ENCODE data around the gene ATP6V0A4. TPM values are rescaled to one million over a fixed set of nuclear protein-coding genes. Genes with fewer than 3 reads are reported as not detected.
"Not testable (repeated sequence)": the region's sequence is repeated elsewhere in the genome, so short reads cannot be mapped to it uniquely, and the experiment has no call there.

Gene ATP6V0A4
- total RNA-seq, 4 donors from 2014 or later: 6.0 to 34.1 (median 19.6) TPM

DNA sequence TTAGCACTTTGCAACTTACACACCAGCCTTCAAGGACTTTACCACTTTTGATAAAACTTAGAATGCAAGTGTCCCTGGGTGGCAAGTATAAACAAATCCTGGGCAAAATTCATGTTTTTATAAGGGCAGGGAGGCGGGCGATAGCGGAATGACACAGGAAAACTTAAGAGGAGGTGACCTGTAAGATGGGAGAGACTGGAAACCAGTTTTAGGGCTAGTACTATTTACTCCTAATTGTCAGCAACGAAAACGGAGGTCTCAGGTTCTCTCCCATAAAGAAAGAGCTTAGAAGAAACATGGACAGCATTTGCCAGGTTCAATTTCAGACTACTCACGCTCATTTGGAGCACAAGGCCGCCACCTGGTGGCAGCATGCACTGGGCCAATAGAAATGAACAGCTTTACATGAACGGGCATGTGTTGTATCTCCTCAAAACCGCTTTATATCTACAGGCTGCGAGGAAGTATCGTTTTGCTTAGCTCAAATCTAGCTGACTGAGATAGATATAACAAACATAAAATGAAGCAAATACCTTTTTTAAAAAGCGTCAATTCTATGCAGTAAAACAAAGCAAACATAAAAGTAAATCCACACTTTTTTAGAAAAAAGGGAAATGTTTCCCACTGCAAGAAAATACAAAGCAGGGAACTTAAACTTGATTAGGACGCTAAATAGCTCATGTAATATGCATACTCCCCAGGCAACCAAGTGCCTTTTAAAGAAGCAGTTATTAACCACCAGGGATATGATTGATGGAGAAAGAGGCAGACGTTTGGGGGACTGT, 59.3 kb downstream of the ATP6V0A4 start:
- no peak overlapping the region for H3K4me3 ChIP-seq (ENCODE audit: low read depth, poor library complexity, severe bottlenecking)
- intact Hi-C loops (cut with DNase I; ENCODE audit: low total_unique reads): loop anchor here (10.0 kb wide), 2 partner anchors 714 to 834 kb away; no protein-coding TSS in a partner anchor
- TF ChIP-seq POLR2A (IDR thresholded peaks at IDR 0.05): no peak
- TF ChIP-seq, protein P1, sequence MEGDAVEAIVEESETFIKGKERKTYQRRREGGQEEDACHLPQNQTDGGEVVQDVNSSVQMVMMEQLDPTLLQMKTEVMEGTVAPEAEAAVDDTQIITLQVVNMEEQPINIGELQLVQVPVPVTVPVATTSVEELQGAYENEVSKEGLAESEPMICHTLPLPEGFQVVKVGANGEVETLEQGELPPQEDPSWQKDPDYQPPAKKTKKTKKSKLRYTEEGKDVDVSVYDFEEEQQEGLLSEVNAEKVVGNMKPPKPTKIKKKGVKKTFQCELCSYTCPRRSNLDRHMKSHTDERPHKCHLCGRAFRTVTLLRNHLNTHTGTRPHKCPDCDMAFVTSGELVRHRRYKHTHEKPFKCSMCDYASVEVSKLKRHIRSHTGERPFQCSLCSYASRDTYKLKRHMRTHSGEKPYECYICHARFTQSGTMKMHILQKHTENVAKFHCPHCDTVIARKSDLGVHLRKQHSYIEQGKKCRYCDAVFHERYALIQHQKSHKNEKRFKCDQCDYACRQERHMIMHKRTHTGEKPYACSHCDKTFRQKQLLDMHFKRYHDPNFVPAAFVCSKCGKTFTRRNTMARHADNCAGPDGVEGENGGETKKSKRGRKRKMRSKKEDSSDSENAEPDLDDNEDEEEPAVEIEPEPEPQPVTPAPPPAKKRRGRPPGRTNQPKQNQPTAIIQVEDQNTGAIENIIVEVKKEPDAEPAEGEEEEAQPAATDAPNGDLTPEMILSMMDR (IDR thresholded peaks at IDR 0.05): no peak
- WGBS, 2 donors: 22 to 29% methylated on average over 14 of the region's 14 CpGs
- peak; percentile 77 to 95 for DNase-seq (ENCODE audit: low spot score in 2 of 2)

- TF ChIP-seq, protein P1 (IDR thresholded peaks at IDR 0.05): no peak
- TF ChIP-seq POLR2A (IDR thresholded peaks at IDR 0.05): no peak
- no peak for DNase-seq (ENCODE audit: low spot score in 2 of 2)
- WGBS, 2 donors: 63 to 67% methylated on average over 3 of the region's 3 CpGs
- intact Hi-C loops (cut with DNase I; ENCODE audit: low total_unique reads): loop anchor here (10.0 kb wide), 2 partner anchors 713 to 833 kb away; no protein-coding TSS in a partner anchor
- H3K4me3 ChIP-seq (ENCODE audit: low read depth, poor library complexity, severe bottlenecking): no peak overlapping the region
Measured at GRCh38 chr7:138738114-138738513, 59.9 kb downstream of the ATP6V0A4 start.

GRCh38 chr7:138735399-138735798, 62.6 kb downstream of the ATP6V0A4 start:
- H3K4me3 ChIP-seq (ENCODE audit: low read depth, poor library complexity, severe bottlenecking): no peak overlapping the region
- TF ChIP-seq, protein P1 (IDR thresholded peaks at IDR 0.05): no peak
- TF ChIP-seq POLR2A (IDR thresholded peaks at IDR 0.05): no peak
- 66 to 70% methylated on average over 6 of the region's 6 CpGs for WGBS, 2 donors
- no peak for DNase-seq (ENCODE audit: low spot score in 2 of 2)
- intact Hi-C loops (cut with DNase I; ENCODE audit: low total_unique reads): loop anchor here (10.0 kb wide), 2 partner anchors 711 to 831 kb away; no protein-coding TSS in a partner anchor

DNA sequence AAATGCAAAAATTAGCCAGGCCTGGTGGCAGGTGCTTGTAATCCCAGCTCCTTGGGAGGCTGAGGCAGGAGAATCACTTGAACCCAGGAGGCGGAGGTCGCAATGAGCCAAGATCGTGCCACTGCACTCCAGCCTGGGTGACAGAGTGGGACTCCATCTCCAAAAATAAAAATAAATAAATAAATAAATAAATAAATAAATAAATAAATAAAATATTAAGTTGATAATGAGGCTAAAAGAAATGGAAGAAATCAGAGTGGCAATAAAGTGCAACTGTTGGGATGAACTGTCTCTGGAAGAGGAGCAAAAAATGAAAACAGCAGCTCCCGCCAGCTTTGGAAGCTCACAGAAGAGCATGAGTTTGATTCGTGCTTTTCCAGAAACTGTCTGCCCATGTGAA, 66.3 kb downstream of the ATP6V0A4 start:
- intact Hi-C loops (cut with DNase I; ENCODE audit: low total_unique reads): loop anchor here (10.0 kb wide), 2 partner anchors 707 to 827 kb away; no protein-coding TSS in a partner anchor
- DNase-seq (ENCODE audit: low spot score in 2 of 2); H3K4me3 ChIP-seq (ENCODE audit: low read depth, poor library complexity, severe bottlenecking): not testable (repeated sequence)
- WGBS, 2 donors: 92 to 94% methylated on average over 5 of the region's 5 CpGs

GRCh38 chr7:138729444-138729843, 68.6 kb downstream of the ATP6V0A4 start:
- no peak for TF ChIP-seq POLR2A (IDR thresholded peaks at IDR 0.05)
- TF ChIP-seq, protein P1 (IDR thresholded peaks at IDR 0.05): no peak

GRCh38 chr7:138727336-138728099, 70.5 kb downstream of the ATP6V0A4 start:
- DNase-seq (ENCODE audit: low spot score in 2 of 2): no peak
- no peak overlapping the region for H3K4me3 ChIP-seq (ENCODE audit: low read depth, poor library complexity, severe bottlenecking)
- no peak for TF ChIP-seq POLR2A (IDR thresholded peaks at IDR 0.05)
- TF ChIP-seq, protein P1 (IDR thresholded peaks at IDR 0.05): no peak
- WGBS, 2 donors: 58 to 61% methylated on average over 10 of the region's 10 CpGs
- intact Hi-C loops (cut with DNase I; ENCODE audit: low total_unique reads): no loop called here

More at GRCh38 chr7:138729444-138729843, 68.6 kb downstream of the ATP6V0A4 start:
- WGBS, 2 donors: 87 to 93% methylated on average over 9 of the region's 9 CpGs
- H3K4me3 ChIP-seq (ENCODE audit: low read depth, poor library complexity, severe bottlenecking): no peak overlapping the region
- no peak for DNase-seq (ENCODE audit: low spot score in 2 of 2)
- intact Hi-C loops (cut with DNase I; ENCODE audit: low total_unique reads): no loop called here

Data from lower leg skin (tissue), 4 donors.